ENCODE results near the gene IGSF11. TPM values are rescaled to one million over a fixed set of nuclear protein-coding genes. Genes with fewer than 3 reads are reported as not detected.

The IGSF11 gene
- total and polyA plus RNA-seq, 9 of the 15 experiments (the other 6 are each of a cell fraction or from before 2014, with no cell fraction given), result 1.2 to 2.8 (median 1.7) TPM

- Histone ChIP-seq H3K9me3 (replicated peaks; ENCODE audit: control insufficient read depth, insufficient read depth, low read depth, low read length) (no peaks in the 10 kb centered on the region), H3K4me2 (ENCODE audit: insufficient read depth, low read length) (no peak overlapping the region), H3K9ac (ENCODE audit: insufficient read depth in 1 of 2, low read depth in 2 of 2, low read length in 2 of 2) (no peak overlapping the region), H3K36me3 (ENCODE audit: control insufficient read depth, insufficient read depth, low read length) (no peaks in the 10 kb centered on the region), H3K4me3 (no peak overlapping the region), H3K27ac (ENCODE audit: extremely low read depth, low read depth, low read length) (no peak overlapping the region), H3K9me1 (ENCODE audit: control insufficient read depth, insufficient read depth, low read length) (no peaks in the 10 kb centered on the region), H3K27me3 (ENCODE audit: control insufficient read depth in 2 of 2, insufficient read depth in 2 of 2, low read length in 2 of 2) (no peaks in the 10 kb centered on the region), H2AFZ (ENCODE audit: low read depth, low read length) (no peak overlapping the region), H3K4me1 (replicated peaks in 1 of 2; ENCODE audit: control insufficient read depth in 2 of 2, insufficient read depth in 2 of 2, low read length in 2 of 2) (peaks cover 0 to 34% of the 10 kb centered on the region in 2 experiments), H4K20me1 (replicated peaks; ENCODE audit: control insufficient read depth, insufficient read depth, low read length) (no peaks in the 10 kb centered on the region), H3K79me2 (ENCODE audit: control insufficient read depth, insufficient read depth, low read length) (no peaks in the 10 kb centered on the region)
- ChIA-PET POLR2A (no interaction called here), CTCF (ENCODE audit: low intra/inter-chr PET ratio) (no interaction called here)
- in situ Hi-C loops (cut with MboI), result no loop called here
- DNase-seq (ENCODE audit: extremely low read depth in 1 of 4, low spot score in 3 of 4) (peak in 1 of 4 experiments; percentile 33), ATAC-seq (no peak), FAIRE-seq (peak; percentile 37)
- intact Hi-C loops (cut with micrococcal nuclease), result no loop called here
- WGBS (ENCODE audit: insufficient coverage, low coverage, missing lambda C conversion rate), result 27% methylated on average over 4 of the region's 4 CpGs
- TF ChIP-seq ZNF764 (CRISPR knock-in tag; IDR thresholded peaks at IDR 0.05; ENCODE audit: low read depth) (no peak), CHD7 (IDR thresholded peaks at IDR 0.05; ENCODE audit: low read depth, low read length) (no peak), RAD21 (CRISPR knock-in tag; conservative IDR thresholded peaks at IDR 0.05 in 1 of 2, IDR thresholded peaks at IDR 0.05 in 1 of 2) (peak in 1 of 2 experiments; percentile 26; a peak in 1 of 4 replicates), RFX1 (IDR thresholded peaks at IDR 0.05) (peak; percentile 48), NFYB (IDR thresholded peaks at IDR 0.05; ENCODE audit: extremely low read depth, insufficient read length) (no peak)
- BruUV-seq (replicated peaks), result no TSS peak
Observed at GRCh38 chr3:118945834-118946233, 88.8 kb downstream of the IGSF11 start.
